Measurements from ENCODE around the gene CLEC9A.

CLEC9A gene

GRCh38 chr12:10113075-10113474, 82.6 kb downstream of the CLEC9A start:
- no peak for DNase-seq

GRCh38 chr12:10113920-10114319, 83.4 kb downstream of the CLEC9A start:
- DNase-seq = no peak

GRCh38 chr12:10115311-10115710, 84.8 kb downstream of the CLEC9A start:
- no peak for DNase-seq
